Adrenal gland (tissue), 19 donors: ENCODE results near the gene KCNJ3. TPM values are rescaled to one million over a fixed set of nuclear protein-coding genes. Genes with fewer than 3 reads are reported as not detected.
A peak's percentile ranks its signal among the peaks of the same experiment; 100 is the strongest.

ENCODE experiments used
- DNase-seq, 7 donors: peaks; one replicate each; pipeline ENCODE4 v3.0.0-alpha.2; 2019 to 2020
- H3K27ac ChIP-seq, 5 donors: fragments of 200-600 bp; sonication (generic) in 4 of 5; 1 replicate in 3 of 5; 2 replicates in 2 of 5; pipeline versions ENCODE4 v1.5.1 to v1.8.0; 2016 to 2020; ENCODE audit warnings: mild to moderate bottlenecking in 1 of 5
- H3K27me3 ChIP-seq: fragments of 200-600 bp; 2 replicates; pipeline ENCODE4 v1.8.0; 2021
- H3K36me3 ChIP-seq, 2 donors: fragments of 200-600 bp; replicated peaks in 1 of 2; 1 replicate in 1 of 2; 2 replicates in 1 of 2; pipeline versions ENCODE4 v1.5.1 to v1.8.0; 2018 to 2022
- H3K4me1 ChIP-seq, 2 donors: fragments of 200-600 bp; replicated peaks in 1 of 2; 1 replicate in 1 of 2; 2 replicates in 1 of 2; pipeline versions ENCODE4 v1.5.1 to v1.8.0; 2018 to 2021
- H3K4me3 ChIP-seq, 4 donors: fragments of 200-600 bp; sonication (generic) in 3 of 4; one replicate each; pipeline ENCODE4 v1.5.1; 2016 to 2018
- H3K9me3 ChIP-seq, 3 donors: fragments of 200-600 bp; sonication (generic) in 1 of 3; replicated peaks in 1 of 3; 1 replicate in 2 of 3; 2 replicates in 1 of 3; pipeline versions ENCODE4 v1.5.1 to v1.8.0; 2016 to 2021
- CTCF ChIP-seq, 6 experiments: fragments of 450-650 bp in 4 of 6; fragments of 200-600 bp in 2 of 6; sonication (generic) in 1 of 6; IDR thresholded peaks; 1 replicate in 5 of 6; 2 replicates in 1 of 6; pipeline versions ENCODE4 v1.5.1 to v1.8.0; 2016 to 2021; ENCODE audit warnings: antibody characterized with exemption in 6 of 6, mild to moderate bottlenecking in 2 of 6, moderate library complexity in 1 of 6
- POLR2A ChIP-seq, 2 donors: fragments of 450-650 bp; IDR thresholded peaks; one replicate each; pipeline ENCODE4 v1.6.1; 2017; ENCODE audit warnings: antibody characterized with exemption in 2 of 2, mild to moderate bottlenecking in 2 of 2, moderate library complexity in 1 of 2
- WGBS, 4 donors: extraction: QIAGEN DNeasy Blood & Tissue Kit in 2 of 4; methylation state at CpG; one replicate each; pipeline versions ENCODE4 v1.1.5 to v1.1.7; 2013 to 2017; 5-methylcytosine and 5-hydroxymethylcytosine counted together
- intact Hi-C, 2 donors: fragments of 100-400 bp; cut with DNase I; formaldehyde crosslinking; loops; one replicate each; pipeline versions ENCODE4 v1.14.1 to v1.15.0; 2022 to 2023
- long read RNA-seq, 10 donors: library from polyadenylated mRNA in 3 of 10; unstranded in 2 of 10; stranded (forward) in 1 of 10; transcript quantifications; one replicate each; pipeline ENCODE4 v2.0.0 and lab custom pipeline, GENCODE V29; 2021 to 2026
- polyA plus RNA-seq, 3 donors: library from polyadenylated mRNA; stranded (reverse); fragments of 200-250 nt in 2 of 3; fragments of 350-450 nt in 1 of 3; fragmentation: Illumina TruSeq in 1 of 3; extraction: RNeasy Lipid Tissue Mini Kit (QIAGEN cat#74804) in 1 of 3; gene quantifications; one replicate each; pipeline ENCODE4 v1.2.3, GENCODE V29; 2013 to 2014
- total RNA-seq, 9 donors: library from RNA; depleted of rRNA in 4 of 9; stranded (reverse); fragments of >200 nt in 4 of 9; fragments of 120-200 nt in 1 of 9; fragmentation: NEBNext Ultra II Directional in 1 of 9; extraction: Animal tissue kit (Norgen Biotek cat#: 25700) in 1 of 9; gene quantifications; one replicate each; pipeline versions ENCODE4 v1.1.0 to v1.2.4, GENCODE V29; 2013 to 2023
- donor health status: healthy with polysubstance abuse.
- donor health status: Bipolar disorder and iron deficiency.
- donor health status: DM: yes; HTN: yes; CAD: no.
- donor health status: DM: no; HTN: no; CAD: no.
- donor health status: DM: no; HTN: no; CAD: no.
- donor health status: DM: yes; HTN: yes; CAD: no.

KCNJ3 gene
- 1 to 10 TPM in 2 of 9 donors, under 1 TPM in 6, not detected in 1; 0.08 to 2.2 (median 0.50) TPM for total RNA-seq
- under 1 TPM; 0.30 to 0.64 (median 0.48) TPM for polyA plus RNA-seq
- long read RNA-seq, donor 1 = 0 reads
- long read RNA-seq, donor 2 = 0 reads
- long read RNA-seq, donor 3 = 0 reads
- long read RNA-seq, donor 4 = 0 reads
- long read RNA-seq, donor 5 = 0 reads
- long read RNA-seq, donor 6 = 0 reads
- long read RNA-seq, donor 7 = 0 reads
- long read RNA-seq, donor 8 = 0 reads
- long read RNA-seq, donor 9 = 0 reads
- long read RNA-seq, donor 10 = 0 reads

GRCh38 chr2:154698296-154698720, at the start of gene KCNJ3:
TSS of gene KCNJ3 (plus strand) at chr2:154698695. CDS start at chr2:154698776, 81 bp downstream.
- H3K4me1 ChIP-seq = no peaks in the 10 kb centered on the region
- no peaks in the 10 kb centered on the region for H3K9me3 ChIP-seq
- peak within 1 kb of the TSS in 1 of 4 donors; percentile 26 for H3K4me3 ChIP-seq
- no peak for TF ChIP-seq CTCF (IDR thresholded peaks at IDR 0.05)
- TF ChIP-seq POLR2A (IDR thresholded peaks at IDR 0.05) = no peak
- H3K36me3 ChIP-seq = no peaks in the 10 kb centered on the region
- no peak within 1 kb of the TSS for H3K27ac ChIP-seq
- intact Hi-C loops = no loop called here
- WGBS, 4 donors = 0 to 2% (median 1%) methylated on average over 8 to 16 of the region's 16 CpGs
- DNase-seq = no peak
- H3K27me3 ChIP-seq = peaks cover 5% of the 10 kb centered on the region

GRCh38 chr2:154655499-154655898, 43.0 kb upstream of the KCNJ3 start:
- no peaks in the 10 kb centered on the region for H3K36me3 ChIP-seq
- intact Hi-C loops = no loop called here

GRCh38 chr2:154658854-154659253, 39.6 kb upstream of the KCNJ3 start:
- Histone ChIP-seq H3K4me1 (no peaks in the 10 kb centered on the region), H3K4me3 (no peak overlapping the region), H3K36me3 (no peaks in the 10 kb centered on the region), H3K27ac (no peak overlapping the region), H3K27me3 (no peaks in the 10 kb centered on the region), H3K9me3 (no peaks in the 10 kb centered on the region)
- intact Hi-C loops = no loop called here
- no peak for DNase-seq
- no peak for TF ChIP-seq CTCF (IDR thresholded peaks at IDR 0.05)
- TF ChIP-seq POLR2A (IDR thresholded peaks at IDR 0.05) = no peak
- 83 to 90% (median 86%) methylated on average over 1 of the region's 1 CpG for WGBS, 4 donors

More at GRCh38 chr2:154655499-154655898, 43.0 kb upstream of the KCNJ3 start:
- Histone ChIP-seq H3K9me3 (no peaks in the 10 kb centered on the region), H3K4me1 (no peaks in the 10 kb centered on the region), H3K27ac (no peak overlapping the region), H3K4me3 (no peak overlapping the region), H3K27me3 (no peaks in the 10 kb centered on the region)
- TF ChIP-seq POLR2A (IDR thresholded peaks at IDR 0.05) = no peak
- TF ChIP-seq CTCF (IDR thresholded peaks at IDR 0.05) = no peak
- DNase-seq = no peak

DNA sequence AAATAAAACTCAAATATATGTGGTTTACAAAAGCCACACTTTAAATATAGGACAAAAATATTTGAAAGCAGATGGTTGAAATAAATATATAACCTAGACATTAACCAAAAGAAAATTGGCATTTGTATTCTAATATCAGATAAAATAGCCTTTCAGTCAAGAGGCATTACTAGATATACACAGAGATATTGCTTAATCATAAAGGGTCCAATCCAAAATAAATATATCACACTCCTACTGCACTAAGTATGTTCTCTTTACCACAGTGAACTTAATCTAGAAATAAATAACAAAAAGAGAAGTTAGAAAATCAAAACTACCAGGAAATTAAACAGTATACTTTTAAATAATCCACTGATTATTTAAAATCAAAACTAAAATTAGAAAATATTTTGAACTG, 34.2 kb upstream of the KCNJ3 start:
- Histone ChIP-seq H3K9me3 (peaks cover 0 to 5% (median 0%) of the 10 kb centered on the region in 3 donors), H3K27ac (no peak overlapping the region), H3K27me3 (no peaks in the 10 kb centered on the region), H3K4me3 (no peak overlapping the region), H3K4me1 (no peaks in the 10 kb centered on the region), H3K36me3 (no peaks in the 10 kb centered on the region)
- TF ChIP-seq POLR2A (IDR thresholded peaks at IDR 0.05) (no peak), CTCF (IDR thresholded peaks at IDR 0.05) (no peak)
- intact Hi-C loops = no loop called here
- no peak for DNase-seq
